Suprapubic skin (tissue), 4 donors: ENCODE results near the gene FLRT2.

ENCODE experiments used
- CTCF ChIP-seq, 2 donors: fragments of 200-600 bp in 1 of 2; fragments of 450-650 bp in 1 of 2; sonication (generic) in 1 of 2; IDR thresholded peaks; one replicate each; pipeline ENCODE4 v1.5.1; 2016 to 2019; ENCODE audit warnings: antibody characterized with exemption in 2 of 2, mild to moderate bottlenecking in 1 of 2, moderate library complexity in 1 of 2
- POLR2A ChIP-seq, 2 donors: fragments of 450-650 bp; IDR thresholded peaks; one replicate each; pipeline ENCODE4 v1.6.1; 2017; ENCODE audit warnings: antibody characterized with exemption in 2 of 2, mild to moderate bottlenecking in 2 of 2, moderate library complexity in 2 of 2
- POLR2AphosphoS5 ChIP-seq, 3 donors: sonication (generic); formaldehyde crosslinking; IDR thresholded peaks; one replicate each; pipeline ENCODE4 v1.6.1; 2017; ENCODE audit warnings: antibody characterized with exemption in 3 of 3

- TF ChIP-seq CTCF (IDR thresholded peaks at IDR 0.05) (no peak), POLR2AphosphoS5 (IDR thresholded peaks at IDR 0.05) (no peak), POLR2A (IDR thresholded peaks at IDR 0.05) (no peak)
Measured at GRCh38 chr14:85660243-85660922, 130.4 kb downstream of the FLRT2 start.
